Mesendoderm (in vitro differentiated cells): ENCODE data around the gene MRPL34.

Source experiments
- DNase-seq: peaks from one replicate; pipeline ENCODE4 v3.0.0; 2013
- H2AK5ac ChIP-seq: 2 replicates; pipeline ENCODE4 v1.6.1; 2013; ENCODE audit warnings: low read length, inconsistent platforms
- H2BK120ac ChIP-seq: 2 replicates; pipeline ENCODE4 v1.6.1; 2013; ENCODE audit warnings: low read depth, mild to moderate bottlenecking, low read length, moderate library complexity, mixed read lengths
- H2BK15ac ChIP-seq: replicated peaks from 2 replicates; pipeline ENCODE4 v1.6.1; 2013; ENCODE audit warnings: low read depth, mild to moderate bottlenecking, moderate library complexity
- H2BK5ac ChIP-seq: 2 replicates; pipeline ENCODE4 v1.6.1; 2013; ENCODE audit warnings: low read length, inconsistent platforms
- H3K18ac ChIP-seq: 2 replicates; pipeline ENCODE4 v1.6.1; 2013; ENCODE audit warnings: mild to moderate bottlenecking, low read length, mixed read lengths
- H3K23ac ChIP-seq: one replicate; pipeline ENCODE4 v1.6.1; 2013; ENCODE audit warnings: low read length
- H3K27ac ChIP-seq: 2 replicates; pipeline ENCODE4 v1.5.1; 2013; ENCODE audit warnings: low read depth, mild to moderate bottlenecking, inconsistent platforms, low read length, moderate library complexity
- H3K27me3 ChIP-seq: 2 replicates; pipeline ENCODE4 v1.6.1; 2013; ENCODE audit warnings: low read length, control low read depth, mild to moderate bottlenecking, inconsistent platforms; ENCODE audit not compliant: insufficient read depth, poor library complexity
- H3K36me3 ChIP-seq: 2 replicates; pipeline ENCODE4 v1.6.1; 2013; ENCODE audit warnings: low read length, inconsistent platforms; ENCODE audit not compliant: control insufficient read depth, insufficient read depth
- H3K4ac ChIP-seq: one replicate; pipeline ENCODE4 v1.6.1; 2013; ENCODE audit warnings: low read depth, mild to moderate bottlenecking, low read length, moderate library complexity
- H3K4me1 ChIP-seq: 2 replicates; pipeline ENCODE4 v1.6.1; 2013; ENCODE audit warnings: low read depth, low read length, inconsistent platforms; ENCODE audit not compliant: control insufficient read depth
- H3K4me2 ChIP-seq: 2 replicates; pipeline ENCODE4 v1.6.1; 2013; ENCODE audit warnings: low read length
- H3K4me3 ChIP-seq: 2 replicates; pipeline ENCODE4 v1.5.1; 2013; ENCODE audit warnings: mild to moderate bottlenecking, low read length
- H3K56ac ChIP-seq: one replicate; pipeline ENCODE4 v1.6.1; 2013; ENCODE audit warnings: low read length
- H3K79me1 ChIP-seq: 2 replicates; pipeline ENCODE4 v1.6.1; 2013; ENCODE audit warnings: low read length, inconsistent platforms
- H3K79me2 ChIP-seq: 2 replicates; pipeline ENCODE4 v1.6.1; 2013; ENCODE audit warnings: mild to moderate bottlenecking, low read length; ENCODE audit not compliant: control insufficient read depth, insufficient read depth
- H3K9ac ChIP-seq: 2 replicates; pipeline ENCODE4 v1.6.1; 2013; ENCODE audit warnings: low read length, inconsistent platforms
- H4K5ac ChIP-seq: one replicate; pipeline ENCODE4 v1.6.1; 2013; ENCODE audit warnings: low read length
- H4K8ac ChIP-seq: one replicate; pipeline ENCODE4 v1.6.1; 2013; ENCODE audit warnings: low read depth, mild to moderate bottlenecking, control low read depth, low read length, moderate library complexity
- WGBS: extraction: QIAGEN DNeasy Blood & Tissue Kit; methylation state at CpG from one replicate; pipeline ENCODE4 v1.1.7; 2013; ENCODE audit warnings: low lambda C conversion rate, missing lambda C conversion rate; ENCODE audit not compliant: insufficient coverage; ENCODE audit errors: extremely low coverage; 5-methylcytosine and 5-hydroxymethylcytosine counted together

Gene MRPL34

GRCh38 chr19:17314007-17314593 lies 8.4 kb downstream of the MRPL34 start:
- H3K4me3 ChIP-seq = no peak overlapping the region
- peaks cover 22% of the 10 kb centered on the region for H3K79me2 ChIP-seq
- peaks cover 6% of the 10 kb centered on the region for H3K36me3 ChIP-seq
- no peak overlapping the region for H2BK5ac ChIP-seq
- H4K8ac ChIP-seq = no peak overlapping the region
- no peak overlapping the region for H3K9ac ChIP-seq
- H3K4me2 ChIP-seq = no peak overlapping the region
- no peak for DNase-seq
- no peak overlapping the region for H2BK120ac ChIP-seq
- H3K56ac ChIP-seq = no peak overlapping the region
- H4K5ac ChIP-seq = no peak overlapping the region
- peaks cover 17% of the 10 kb centered on the region for H3K79me1 ChIP-seq
- no peak overlapping the region for H3K18ac ChIP-seq
- H3K4me1 ChIP-seq = peaks cover 2% of the 10 kb centered on the region
- WGBS = no CpG with 5 or more reads among the region's 19 CpGs
- no peak overlapping the region for H3K27ac ChIP-seq
- no peak overlapping the region for H3K4ac ChIP-seq
- no peak overlapping the region for H2AK5ac ChIP-seq
- H3K27me3 ChIP-seq = no peaks in the 10 kb centered on the region
- no peak overlapping the region for H2BK15ac ChIP-seq
- no peak overlapping the region for H3K23ac ChIP-seq

GRCh38 chr19:17318966-17319365 lies 13.3 kb downstream of the MRPL34 start:
- WGBS = no CpG with 5 or more reads among the region's 6 CpGs
- H3K4me1 ChIP-seq = no peaks in the 10 kb centered on the region

GRCh38 chr19:17319473-17320238 lies 14.0 kb downstream of the MRPL34 start:
- no peaks in the 10 kb centered on the region for H3K79me2 ChIP-seq

More at GRCh38 chr19:17318966-17319365, 13.3 kb downstream of the MRPL34 start:
- Histone ChIP-seq H3K27ac (no peak overlapping the region), H3K79me2 (no peaks in the 10 kb centered on the region), H4K5ac (no peak overlapping the region), H3K23ac (no peak overlapping the region), H2AK5ac (no peak overlapping the region), H2BK5ac (no peak overlapping the region), H2BK120ac (no peak overlapping the region), H2BK15ac (no peak overlapping the region), H3K27me3 (no peaks in the 10 kb centered on the region), H3K4me3 (no peak overlapping the region), H3K9ac (no peak overlapping the region), H3K4ac (no peak overlapping the region), H4K8ac (no peak overlapping the region), H3K18ac (no peak overlapping the region), H3K56ac (no peak overlapping the region), H3K4me2 (no peak overlapping the region), H3K36me3 (peaks cover 7% of the 10 kb centered on the region), H3K79me1 (no peaks in the 10 kb centered on the region)
- DNase-seq = no peak

GRCh38 chr19:17320435-17320834 lies 14.8 kb downstream of the MRPL34 start:
- H3K27me3 ChIP-seq = no peaks in the 10 kb centered on the region
- H4K8ac ChIP-seq = no peak overlapping the region
- H3K18ac ChIP-seq = no peak overlapping the region
- no CpG with 5 or more reads among the region's 11 CpGs for WGBS
- no peak overlapping the region for H3K27ac ChIP-seq
- no peak overlapping the region for H3K56ac ChIP-seq
- H2BK15ac ChIP-seq = no peak overlapping the region
- H3K36me3 ChIP-seq = peaks cover 4% of the 10 kb centered on the region
- H3K79me1 ChIP-seq = no peaks in the 10 kb centered on the region
- no peak for DNase-seq
- no peaks in the 10 kb centered on the region for H3K79me2 ChIP-seq
- H3K4me1 ChIP-seq = no peaks in the 10 kb centered on the region
- no peak overlapping the region for H4K5ac ChIP-seq
- no peak overlapping the region for H3K4ac ChIP-seq
- no peak overlapping the region for H3K23ac ChIP-seq
- H2AK5ac ChIP-seq = no peak overlapping the region
- H2BK120ac ChIP-seq = no peak overlapping the region
- no peak overlapping the region for H3K4me3 ChIP-seq
- H2BK5ac ChIP-seq = no peak overlapping the region
- H3K4me2 ChIP-seq = no peak overlapping the region
- no peak overlapping the region for H3K9ac ChIP-seq

More at GRCh38 chr19:17319473-17320238, 14.0 kb downstream of the MRPL34 start:
- Histone ChIP-seq H2BK5ac (no peak overlapping the region), H3K27ac (no peak overlapping the region), H3K4me1 (no peaks in the 10 kb centered on the region), H3K18ac (no peak overlapping the region), H4K5ac (no peak overlapping the region), H3K9ac (no peak overlapping the region), H4K8ac (no peak overlapping the region), H3K23ac (no peak overlapping the region), H3K27me3 (no peaks in the 10 kb centered on the region), H2BK15ac (no peak overlapping the region), H2AK5ac (no peak overlapping the region), H3K4ac (no peak overlapping the region), H3K4me2 (no peak overlapping the region), H3K36me3 (peaks cover 5% of the 10 kb centered on the region), H3K79me1 (no peaks in the 10 kb centered on the region), H2BK120ac (no peak overlapping the region), H3K56ac (no peak overlapping the region), H3K4me3 (no peak overlapping the region)
- no peak for DNase-seq
- WGBS = no CpG with 5 or more reads among the region's 40 CpGs

GRCh38 chr19:17321655-17322489 lies 16.2 kb downstream of the MRPL34 start:
- Histone ChIP-seq H3K27ac (no peak overlapping the region), H2BK120ac (no peak overlapping the region), H3K4ac (no peak overlapping the region), H3K4me3 (no peak overlapping the region), H2AK5ac (no peak overlapping the region), H3K36me3 (peaks cover 1% of the 10 kb centered on the region), H3K79me2 (no peaks in the 10 kb centered on the region), H3K79me1 (no peaks in the 10 kb centered on the region), H3K4me1 (no peaks in the 10 kb centered on the region), H4K8ac (no peak overlapping the region), H2BK15ac (no peak overlapping the region), H3K23ac (no peak overlapping the region), H3K18ac (no peak overlapping the region), H3K56ac (no peak overlapping the region), H2BK5ac (no peak overlapping the region), H3K9ac (no peak overlapping the region), H4K5ac (no peak overlapping the region), H3K27me3 (no peaks in the 10 kb centered on the region), H3K4me2 (no peak overlapping the region)
- DNase-seq = no peak
- WGBS = no CpG with 5 or more reads among the region's 19 CpGs
